ENCODE measurements around the gene TSPAN4.

Gene TSPAN4

DNA sequence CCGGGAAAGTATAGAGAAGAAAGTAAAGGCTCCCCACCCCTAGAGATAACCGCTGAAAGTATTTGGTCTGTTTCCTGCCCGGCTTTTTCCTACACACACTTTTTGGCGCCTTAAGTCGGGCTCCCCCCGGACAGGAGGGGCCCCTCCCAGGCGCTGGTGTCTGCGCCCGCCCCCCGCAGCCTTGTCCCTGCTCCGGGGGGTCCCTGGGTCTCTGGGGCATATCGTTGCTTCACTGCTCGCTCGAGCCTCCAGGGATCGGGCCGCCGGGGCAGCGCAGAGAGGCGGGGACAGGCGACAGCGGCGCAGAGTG lies 15.9 kb upstream of the TSPAN4 start:
- Histone ChIP-seq H4K20me1 (ENCODE audit: insufficient read depth, low read length) (peaks cover 29% of the 10 kb centered on the region), H3K27ac (ENCODE audit: low read length) (no peak overlapping the region), H3K9me3 (ENCODE audit: insufficient read depth, low read length, severe bottlenecking) (no peaks in the 10 kb centered on the region), H3K9ac (ENCODE audit: low read depth, low read length) (peak overlapping the region; percentile 48; the same call in 1 of the 2 replicates), H3K4me1 (ENCODE audit: insufficient read depth, low read length) (peaks cover 20% of the 10 kb centered on the region), H3K27me3 (ENCODE audit: insufficient read depth, low read length, poor library complexity) (peaks cover 53% of the 10 kb centered on the region), H3K4me3 (ENCODE audit: low read depth in 1 of 2, low read length in 2 of 2) (peak overlapping the region in 1 of 2 experiments; percentile 53; a peak in 3 of 4 replicates), H2AFZ (ENCODE audit: low read depth, low read length) (no peak overlapping the region), H3K79me2 (ENCODE audit: insufficient read depth, low read length) (peaks cover 3% of the 10 kb centered on the region; the same call in 1 of the 2 replicates), H3K36me3 (ENCODE audit: insufficient read depth, low read length) (peaks cover 29% of the 10 kb centered on the region), H3K4me2 (ENCODE audit: insufficient read depth, low read length) (peak overlapping the region; percentile 80)
- ATAC-seq (ENCODE audit: insufficient read depth, low read depth), result peak; percentile 48
- DNase-seq, result peak; percentile 33
- TF ChIP-seq, protein P1, sequence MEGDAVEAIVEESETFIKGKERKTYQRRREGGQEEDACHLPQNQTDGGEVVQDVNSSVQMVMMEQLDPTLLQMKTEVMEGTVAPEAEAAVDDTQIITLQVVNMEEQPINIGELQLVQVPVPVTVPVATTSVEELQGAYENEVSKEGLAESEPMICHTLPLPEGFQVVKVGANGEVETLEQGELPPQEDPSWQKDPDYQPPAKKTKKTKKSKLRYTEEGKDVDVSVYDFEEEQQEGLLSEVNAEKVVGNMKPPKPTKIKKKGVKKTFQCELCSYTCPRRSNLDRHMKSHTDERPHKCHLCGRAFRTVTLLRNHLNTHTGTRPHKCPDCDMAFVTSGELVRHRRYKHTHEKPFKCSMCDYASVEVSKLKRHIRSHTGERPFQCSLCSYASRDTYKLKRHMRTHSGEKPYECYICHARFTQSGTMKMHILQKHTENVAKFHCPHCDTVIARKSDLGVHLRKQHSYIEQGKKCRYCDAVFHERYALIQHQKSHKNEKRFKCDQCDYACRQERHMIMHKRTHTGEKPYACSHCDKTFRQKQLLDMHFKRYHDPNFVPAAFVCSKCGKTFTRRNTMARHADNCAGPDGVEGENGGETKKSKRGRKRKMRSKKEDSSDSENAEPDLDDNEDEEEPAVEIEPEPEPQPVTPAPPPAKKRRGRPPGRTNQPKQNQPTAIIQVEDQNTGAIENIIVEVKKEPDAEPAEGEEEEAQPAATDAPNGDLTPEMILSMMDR (IDR thresholded peaks at IDR 0.05; ENCODE audit: borderline replicate concordance, extremely low read depth, low read length, poor library complexity, severe bottlenecking), result no peak
- peak; percentile 99 for TF ChIP-seq EZH2 (IDR thresholded peaks at IDR 0.05; ENCODE audit: borderline replicate concordance, low read depth, low read length, severe bottlenecking)

DNA sequence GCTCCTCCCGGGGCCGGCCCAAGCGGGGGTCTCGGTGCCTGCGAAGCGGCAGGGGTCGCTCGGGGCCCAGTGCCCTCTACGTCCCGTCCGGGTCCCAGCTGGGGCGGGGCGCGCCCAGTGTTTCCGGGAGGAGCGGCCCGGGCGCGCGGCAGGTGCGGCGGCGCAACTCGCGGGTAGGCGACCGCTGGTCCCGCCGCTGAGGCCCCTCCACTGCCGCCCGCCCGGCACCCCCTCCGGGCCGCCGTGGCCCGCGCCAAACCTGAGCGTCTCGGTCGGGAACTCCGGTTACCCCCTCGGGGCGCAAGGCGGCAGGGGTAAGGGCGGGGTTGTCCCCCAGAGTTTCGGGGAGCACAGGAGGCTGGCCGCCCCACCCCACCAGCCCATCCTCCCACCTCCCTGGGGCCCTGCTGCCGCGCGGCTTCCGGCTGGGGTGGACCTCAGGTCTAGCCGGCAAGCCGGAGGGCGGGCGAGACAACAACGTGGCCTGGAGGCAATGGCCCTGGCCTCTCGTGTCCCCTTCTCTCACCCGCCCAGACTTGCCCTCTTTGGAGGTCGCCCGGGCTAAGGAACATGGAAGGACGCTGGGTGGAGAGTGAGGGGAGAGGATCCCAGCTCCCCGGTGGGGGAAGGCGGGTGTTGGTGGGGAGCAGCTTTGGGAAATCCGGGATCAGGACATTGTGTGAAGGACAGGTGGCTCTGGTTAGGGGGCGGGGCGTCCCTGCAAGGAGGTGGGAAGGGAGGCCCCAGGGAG lies 15.3 kb upstream of the TSPAN4 start:
- H3K36me3 ChIP-seq (ENCODE audit: insufficient read depth, low read length), result peaks cover 24% of the 10 kb centered on the region
- peaks cover 24% of the 10 kb centered on the region for H4K20me1 ChIP-seq (ENCODE audit: insufficient read depth, low read length)
- H3K4me2 ChIP-seq (ENCODE audit: insufficient read depth, low read length), result peak overlapping the region; percentile 80
- H3K4me1 ChIP-seq (ENCODE audit: insufficient read depth, low read length), result peaks cover 22% of the 10 kb centered on the region
- H3K27ac ChIP-seq (ENCODE audit: low read length), result no peak overlapping the region
- no peak overlapping the region for H2AFZ ChIP-seq (ENCODE audit: low read depth, low read length)
- ATAC-seq (ENCODE audit: insufficient read depth, low read depth) (peak; percentile 23; the same call in 1 of the 3 replicates), DNase-seq (no peak)
- no peaks in the 10 kb centered on the region for H3K9me3 ChIP-seq (ENCODE audit: insufficient read depth, low read length, severe bottlenecking)
- H3K27me3 ChIP-seq (ENCODE audit: insufficient read depth, low read length, poor library complexity), result peaks cover 53% of the 10 kb centered on the region
- TF ChIP-seq, protein P1 (IDR thresholded peaks at IDR 0.05; ENCODE audit: borderline replicate concordance, extremely low read depth, low read length, poor library complexity, severe bottlenecking), result no peak
- TF ChIP-seq EZH2 (IDR thresholded peaks at IDR 0.05; ENCODE audit: borderline replicate concordance, low read depth, low read length, severe bottlenecking), result peak; percentile 93
- peak overlapping the region in 1 of 2 experiments; percentile 53; a peak in 3 of 4 replicates for H3K4me3 ChIP-seq (ENCODE audit: low read depth in 1 of 2, low read length in 2 of 2)
- no peaks in the 10 kb centered on the region for H3K79me2 ChIP-seq (ENCODE audit: insufficient read depth, low read length)
- H3K9ac ChIP-seq (ENCODE audit: low read depth, low read length), result peak overlapping the region; percentile 48; the same call in 1 of the 2 replicates

DNA sequence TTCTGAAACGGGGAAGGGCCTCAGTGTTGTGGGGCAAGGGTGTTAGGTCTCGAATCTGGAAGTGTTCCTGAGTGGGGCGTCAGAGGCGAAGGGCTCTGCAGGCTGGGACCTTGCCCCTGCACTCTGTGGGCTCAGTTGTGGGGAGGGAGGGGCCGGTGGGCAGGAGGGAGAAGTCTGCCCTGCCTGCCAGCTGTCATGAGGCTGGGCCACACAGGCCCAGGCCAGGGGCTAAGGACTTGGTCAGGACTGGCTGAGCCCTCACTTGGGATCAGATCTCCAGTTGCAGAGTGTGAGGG lies 14.8 kb upstream of the TSPAN4 start, which contains the start of gene CRACR2B:
Gene CRACR2B (plus strand): TSS at position 23 of the 296 bp plus-strand sequence. CDS start 689 bp downstream, outside the sequence.
- ATAC-seq (ENCODE audit: insufficient read depth, low read depth) (no peak), DNase-seq (no peak)
- Histone ChIP-seq H3K27me3 (ENCODE audit: insufficient read depth, low read length, poor library complexity) (peaks cover 53% of the 10 kb centered on the region), H3K9ac (ENCODE audit: low read depth, low read length) (peak within 1 kb of the TSS; percentile 48; the same call in 1 of the 2 replicates), H3K4me2 (ENCODE audit: insufficient read depth, low read length) (peak within 1 kb of the TSS; percentile 80), H2AFZ (ENCODE audit: low read depth, low read length) (no peak within 1 kb of the TSS), H3K79me2 (ENCODE audit: insufficient read depth, low read length) (no peaks in the 10 kb centered on the region), H3K4me3 (ENCODE audit: low read depth in 1 of 2, low read length in 2 of 2) (peak within 1 kb of the TSS in 1 of 2 experiments; percentile 53; a peak in 3 of 4 replicates), H3K36me3 (ENCODE audit: insufficient read depth, low read length) (peaks cover 21% of the 10 kb centered on the region), H3K4me1 (ENCODE audit: insufficient read depth, low read length) (peaks cover 25% of the 10 kb centered on the region), H3K27ac (ENCODE audit: low read length) (no peak within 1 kb of the TSS), H4K20me1 (ENCODE audit: insufficient read depth, low read length) (peaks cover 21% of the 10 kb centered on the region), H3K9me3 (ENCODE audit: insufficient read depth, low read length, severe bottlenecking) (no peaks in the 10 kb centered on the region)
- TF ChIP-seq, protein P1 (IDR thresholded peaks at IDR 0.05; ENCODE audit: borderline replicate concordance, extremely low read depth, low read length, poor library complexity, severe bottlenecking), result no peak

Measured in DND-41 (cell line).